ENCODE data around the gene ITCH. TPM values are rescaled to one million over a fixed set of nuclear protein-coding genes. Genes with fewer than 3 reads are reported as not detected.
A peak's percentile ranks its signal among the peaks of the same experiment; 100 is the strongest.
"Not testable (repeated sequence)": the region's sequence is repeated elsewhere in the genome, so short reads cannot be mapped to it uniquely, and the experiment has no call there.

ITCH gene
- polyA plus RNA-seq, 3 donors = 13.3 to 26.6 (median 19.9) TPM

DNA sequence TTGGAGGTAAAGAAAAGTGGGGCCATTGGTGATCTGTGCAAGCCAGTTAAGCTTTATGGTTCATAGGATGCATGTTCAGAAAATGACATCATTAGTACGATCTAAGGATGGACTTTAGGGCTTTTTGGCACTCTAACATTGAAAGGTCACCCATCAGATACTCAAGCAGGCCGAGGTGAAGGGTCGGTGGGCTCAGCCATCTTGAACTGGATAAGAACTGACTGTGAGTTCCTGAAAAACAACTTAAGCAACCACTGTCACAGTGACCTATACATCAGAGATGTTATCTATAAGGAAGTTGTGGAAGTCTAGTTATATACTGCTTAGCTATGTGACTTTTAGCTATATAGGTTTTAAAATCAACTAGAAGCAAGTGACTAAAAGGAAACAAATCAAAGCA lies 13.0 kb upstream of the ITCH start:
- Mint-ChIP-seq H3K36me3 (no peaks in the 10 kb centered on the region), H3K4me1 (peaks cover 6% of the 10 kb centered on the region), H3K4me3 (no peak overlapping the region), H3K27ac (no peak overlapping the region), H3K9me3 (peaks cover 0 to 2% (median 0%) of the 10 kb centered on the region in 7 donors), H3K27me3 (ENCODE audit: low read depth in 3 of 3) (peaks cover 2 to 8% (median 2%) of the 10 kb centered on the region in 3 donors)
- Histone ChIP-seq H3K4me3 (replicated peaks in 1 of 3; ENCODE audit: low read depth in 2 of 3, low read length in 3 of 3) (no peak overlapping the region), H3K9me3 (replicated peaks in 1 of 2; ENCODE audit: control insufficient read depth in 1 of 2, insufficient read depth in 1 of 2, low read length in 2 of 2) (no peaks in the 10 kb centered on the region), H3K4me1 (ENCODE audit: control insufficient read depth in 1 of 2, insufficient read depth in 2 of 2, low read length in 2 of 2) (no peaks in the 10 kb centered on the region), H3K4me2 (replicated peaks; ENCODE audit: extremely low read depth, low read length, poor library complexity, severe bottlenecking) (no peak overlapping the region), H4K20me1 (ENCODE audit: insufficient read depth, low read length) (no peaks in the 10 kb centered on the region), H3K36me3 (replicated peaks in 1 of 2; ENCODE audit: control insufficient read depth in 1 of 2, insufficient read depth in 2 of 2, low read length in 2 of 2) (no peaks in the 10 kb centered on the region), H3K9ac (ENCODE audit: insufficient read depth, low read length, poor library complexity, severe bottlenecking) (no peak overlapping the region), H3K79me2 (ENCODE audit: insufficient read depth, low read length) (no peaks in the 10 kb centered on the region), H3K27ac (ENCODE audit: low read depth in 1 of 2, low read length in 2 of 2) (no peak overlapping the region), H2AFZ (ENCODE audit: insufficient read depth, low read depth, low read length, poor library complexity, severe bottlenecking) (no peak overlapping the region), H3K27me3 (ENCODE audit: control insufficient read depth in 2 of 2, insufficient read depth in 2 of 2, low read length in 2 of 2) (no peaks in the 10 kb centered on the region)
- DNase-seq = peak in 1 of 3 donors; percentile 5
- 100% methylated on average over 1 of the region's 3 CpGs for WGBS (ENCODE audit: insufficient coverage)
- TF ChIP-seq, protein P1, sequence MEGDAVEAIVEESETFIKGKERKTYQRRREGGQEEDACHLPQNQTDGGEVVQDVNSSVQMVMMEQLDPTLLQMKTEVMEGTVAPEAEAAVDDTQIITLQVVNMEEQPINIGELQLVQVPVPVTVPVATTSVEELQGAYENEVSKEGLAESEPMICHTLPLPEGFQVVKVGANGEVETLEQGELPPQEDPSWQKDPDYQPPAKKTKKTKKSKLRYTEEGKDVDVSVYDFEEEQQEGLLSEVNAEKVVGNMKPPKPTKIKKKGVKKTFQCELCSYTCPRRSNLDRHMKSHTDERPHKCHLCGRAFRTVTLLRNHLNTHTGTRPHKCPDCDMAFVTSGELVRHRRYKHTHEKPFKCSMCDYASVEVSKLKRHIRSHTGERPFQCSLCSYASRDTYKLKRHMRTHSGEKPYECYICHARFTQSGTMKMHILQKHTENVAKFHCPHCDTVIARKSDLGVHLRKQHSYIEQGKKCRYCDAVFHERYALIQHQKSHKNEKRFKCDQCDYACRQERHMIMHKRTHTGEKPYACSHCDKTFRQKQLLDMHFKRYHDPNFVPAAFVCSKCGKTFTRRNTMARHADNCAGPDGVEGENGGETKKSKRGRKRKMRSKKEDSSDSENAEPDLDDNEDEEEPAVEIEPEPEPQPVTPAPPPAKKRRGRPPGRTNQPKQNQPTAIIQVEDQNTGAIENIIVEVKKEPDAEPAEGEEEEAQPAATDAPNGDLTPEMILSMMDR (IDR thresholded peaks at IDR 0.05) = no peak
- intact Hi-C loops (cut with micrococcal nuclease) = no loop called here

DNA sequence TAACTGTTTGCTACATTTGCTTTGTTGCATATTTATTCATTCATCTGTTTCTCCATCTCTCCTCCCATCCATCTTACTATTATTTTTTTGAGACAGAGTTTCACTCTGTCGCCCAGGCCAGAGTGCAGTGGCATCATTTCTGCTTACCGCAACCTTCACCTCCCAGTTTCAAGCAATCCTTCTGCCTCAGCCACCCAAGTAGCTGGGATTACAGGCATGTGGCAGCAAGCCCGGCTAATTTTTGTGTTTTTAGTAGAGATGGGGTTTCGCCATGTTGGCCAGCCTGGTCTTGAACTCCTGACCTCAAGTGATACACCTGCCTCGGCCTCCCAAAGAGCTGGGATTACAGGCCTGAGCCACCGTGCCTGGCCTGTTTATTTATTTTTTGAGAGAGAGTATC lies 9.6 kb upstream of the ITCH start:
- H3K9me3 Mint-ChIP-seq; H3K36me3 ChIP-seq (replicated peaks in 1 of 2; ENCODE audit: control insufficient read depth in 1 of 2, insufficient read depth in 2 of 2, low read length in 2 of 2); H3K9ac ChIP-seq (ENCODE audit: insufficient read depth, low read length, poor library complexity, severe bottlenecking); H3K4me3 Mint-ChIP-seq; DNase-seq; H3K4me2 ChIP-seq (replicated peaks; ENCODE audit: extremely low read depth, low read length, poor library complexity, severe bottlenecking); H4K20me1 ChIP-seq (ENCODE audit: insufficient read depth, low read length); H2AFZ ChIP-seq (ENCODE audit: insufficient read depth, low read depth, low read length, poor library complexity, severe bottlenecking); H3K4me1 Mint-ChIP-seq; H3K36me3 Mint-ChIP-seq; H3K27ac ChIP-seq (ENCODE audit: low read depth in 1 of 2, low read length in 2 of 2); H3K27ac Mint-ChIP-seq; H3K27me3 ChIP-seq (ENCODE audit: control insufficient read depth in 2 of 2, insufficient read depth in 2 of 2, low read length in 2 of 2); H3K4me1 ChIP-seq (ENCODE audit: control insufficient read depth in 1 of 2, insufficient read depth in 2 of 2, low read length in 2 of 2); H3K4me3 ChIP-seq (replicated peaks in 1 of 3; ENCODE audit: low read depth in 2 of 3, low read length in 3 of 3); H3K79me2 ChIP-seq (ENCODE audit: insufficient read depth, low read length); H3K27me3 Mint-ChIP-seq (ENCODE audit: low read depth in 3 of 3); H3K9me3 ChIP-seq (replicated peaks in 1 of 2; ENCODE audit: control insufficient read depth in 1 of 2, insufficient read depth in 1 of 2, low read length in 2 of 2); intact Hi-C loops (cut with micrococcal nuclease): not testable (repeated sequence)
- WGBS (ENCODE audit: insufficient coverage) = 95% methylated on average over 4 of the region's 6 CpGs
